Measurements from ENCODE around the gene PLPP7. TPM values are rescaled to one million over a fixed set of nuclear protein-coding genes. Genes with fewer than 3 reads are reported as not detected.

PLPP7 gene
- total RNA-seq, 1 donor: 16.3 TPM

GRCh38 chr9:131312822-131313770, 23.6 kb downstream of the PLPP7 start:
- H3K9me3 ChIP-seq (ENCODE audit: low read depth, low read length): no peaks in the 10 kb centered on the region
- no peaks in the 10 kb centered on the region for H3K27me3 ChIP-seq (ENCODE audit: insufficient read depth, low read length)
- H3K36me3 ChIP-seq (ENCODE audit: insufficient read depth, low read length): no peaks in the 10 kb centered on the region
- no peak overlapping the region for H3K4me2 ChIP-seq (ENCODE audit: insufficient read depth, low read length)
- no peaks in the 10 kb centered on the region for H3K4me1 ChIP-seq (ENCODE audit: insufficient read depth, low read length)
- DNase-seq (ENCODE audit: insufficient read length, low spot score, missing footprints): peak; percentile 72
- H3K27ac ChIP-seq (ENCODE audit: low read depth, low read length): no peak overlapping the region
- TF ChIP-seq CTCF (IDR thresholded peaks at IDR 0.05; ENCODE audit: extremely low read depth, low read depth, low read length): no peak
- H3K79me2 ChIP-seq (ENCODE audit: insufficient read depth, low read length): no peaks in the 10 kb centered on the region
- no peak overlapping the region for H2AFZ ChIP-seq (ENCODE audit: low read length)
- no peak overlapping the region for H3K4me3 ChIP-seq (ENCODE audit: insufficient read depth, low read length)
- peaks cover 13% of the 10 kb centered on the region for H4K20me1 ChIP-seq (ENCODE audit: insufficient read depth, low read length)

- no peaks in the 10 kb centered on the region for H3K4me1 ChIP-seq (ENCODE audit: insufficient read depth, low read length)
- no peak overlapping the region for H3K4me2 ChIP-seq (ENCODE audit: insufficient read depth, low read length)
- DNase-seq (ENCODE audit: insufficient read length, low spot score, missing footprints): peak; percentile 79
- TF ChIP-seq CTCF (IDR thresholded peaks at IDR 0.05; ENCODE audit: extremely low read depth, low read depth, low read length): no peak
- no peak overlapping the region for H2AFZ ChIP-seq (ENCODE audit: low read length)
- H3K4me3 ChIP-seq (ENCODE audit: insufficient read depth, low read length): no peak overlapping the region
- no peaks in the 10 kb centered on the region for H3K79me2 ChIP-seq (ENCODE audit: insufficient read depth, low read length)
- no peaks in the 10 kb centered on the region for H4K20me1 ChIP-seq (ENCODE audit: insufficient read depth, low read length)
- H3K9me3 ChIP-seq (ENCODE audit: low read depth, low read length): no peaks in the 10 kb centered on the region
- H3K36me3 ChIP-seq (ENCODE audit: insufficient read depth, low read length): no peaks in the 10 kb centered on the region
- peaks cover 3% of the 10 kb centered on the region for H3K27me3 ChIP-seq (ENCODE audit: insufficient read depth, low read length)
- H3K27ac ChIP-seq (ENCODE audit: low read depth, low read length): no peak overlapping the region
These were observed 28.9 kb downstream of the PLPP7 start for GRCh38 chr9:131318231-131319085.

GRCh38 chr9:131319486-131319885, 30.0 kb downstream of the PLPP7 start:
- no peaks in the 10 kb centered on the region for H3K36me3 ChIP-seq (ENCODE audit: insufficient read depth, low read length)
- H3K27me3 ChIP-seq (ENCODE audit: insufficient read depth, low read length): peaks cover 3% of the 10 kb centered on the region
- TF ChIP-seq CTCF (IDR thresholded peaks at IDR 0.05; ENCODE audit: extremely low read depth, low read depth, low read length): no peak
- no peak for DNase-seq (ENCODE audit: insufficient read length, low spot score, missing footprints)
- H3K9me3 ChIP-seq (ENCODE audit: low read depth, low read length): no peaks in the 10 kb centered on the region
- H3K4me2 ChIP-seq (ENCODE audit: insufficient read depth, low read length): no peak overlapping the region
- no peaks in the 10 kb centered on the region for H3K4me1 ChIP-seq (ENCODE audit: insufficient read depth, low read length)
- no peak overlapping the region for H2AFZ ChIP-seq (ENCODE audit: low read length)
- H3K27ac ChIP-seq (ENCODE audit: low read depth, low read length): no peak overlapping the region
- H3K4me3 ChIP-seq (ENCODE audit: insufficient read depth, low read length): no peak overlapping the region
- no peaks in the 10 kb centered on the region for H3K79me2 ChIP-seq (ENCODE audit: insufficient read depth, low read length)
- no peaks in the 10 kb centered on the region for H4K20me1 ChIP-seq (ENCODE audit: insufficient read depth, low read length)
